ENCODE results near the gene OAS2. TPM values are rescaled to one million over a fixed set of nuclear protein-coding genes. Genes with fewer than 3 reads are reported as not detected.

The OAS2 gene
- total and polyA plus RNA-seq, 2 of the 8 experiments (the other 6 are each of a cell fraction or from before 2014, with no cell fraction given) = 0.06 TPM; not detected in 1

- TF ChIP-seq HDAC6 (IDR thresholded peaks at IDR 0.05; ENCODE audit: low read depth, low read length) (no peak), SUZ12 (IDR thresholded peaks at IDR 0.05; ENCODE audit: low read length) (no peak), CREB1 (IDR thresholded peaks at IDR 0.05) (no peak), RFX5 (IDR thresholded peaks at IDR 0.05; ENCODE audit: borderline replicate concordance, low read depth, low read length) (no peak), SRF (IDR thresholded peaks at IDR 0.05; ENCODE audit: low read depth, low read length) (no peak)
Observed at GRCh38 chr12:112946236-112947000, 31.9 kb upstream of the OAS2 start (continued).
